IMR-90 (cell line): ENCODE measurements around the gene ARMS2. TPM values are rescaled to one million over a fixed set of nuclear protein-coding genes. Genes with fewer than 3 reads are reported as not detected.
A peak's percentile ranks its signal among the peaks of the same experiment; 100 is the strongest.

ENCODE experiments used
- ATAC-seq: fragments of 200-7000 bp; cut with Tn5 transposase; 2 replicates; pipeline ENCODE4 v1.9.1; 2020; ENCODE audit warnings: low read depth, mild to moderate bottlenecking, moderate library complexity
- BruUV-seq: library from RNA; stranded (reverse); fragments of 400-500 nt; replicated peaks from 2 replicates; lab custom pipeline; 2021; lab: Mats Ljungman, UMichigan
- CTCF ChIA-PET: fragments of 300-600 bp; formaldehyde crosslinking; extraction: SDS; loops from one replicate; lab custom pipeline; 2021; ENCODE audit warnings: antibody characterized with exemption; lab: Yijun Ruan, JAX
- POLR2A ChIA-PET: fragments of 300-600 bp; sonication (Branson Sonifier 250); formaldehyde crosslinking; loops from one replicate; lab custom pipeline; 2022; ENCODE audit warnings: antibody characterized with exemption; ENCODE audit not compliant: unreplicated experiment; lab: Charles Lee
- DNase-seq: peaks from one replicate; pipeline ENCODE4 v3.0.0; 2013
- H2AFZ ChIP-seq: replicated peaks from 2 replicates; pipeline ENCODE3; 2013; ENCODE audit warnings: low read length, mild to moderate bottlenecking; ENCODE audit not compliant: poor library complexity
- H2AK5ac ChIP-seq: 2 replicates; pipeline ENCODE4 v1.6.1; 2013; ENCODE audit warnings: low read depth, low read length, inconsistent platforms
- H2AK9ac ChIP-seq: replicated peaks from 2 replicates; pipeline ENCODE3; 2013; ENCODE audit warnings: mild to moderate bottlenecking, low read depth, low read length, moderate library complexity; ENCODE audit not compliant: poor library complexity
- H2BK120ac ChIP-seq: 2 replicates; pipeline ENCODE4 v1.6.1; 2013; ENCODE audit warnings: low read depth, low read length, inconsistent platforms
- H2BK15ac ChIP-seq: 3 replicates; pipeline ENCODE4 v1.6.1; 2013; ENCODE audit warnings: low read depth, low read length, inconsistent platforms
- H2BK20ac ChIP-seq: 2 replicates; pipeline ENCODE4 v1.6.1; 2013; ENCODE audit warnings: low read depth, mild to moderate bottlenecking, inconsistent platforms, low read length, moderate library complexity
- H2BK5ac ChIP-seq: 2 replicates; pipeline ENCODE4 v1.6.1; 2013; ENCODE audit warnings: mild to moderate bottlenecking, low read depth, low read length, inconsistent platforms; ENCODE audit not compliant: poor library complexity, severe bottlenecking
- H3K14ac ChIP-seq: replicated peaks from 2 replicates; pipeline ENCODE4 v1.6.1; 2013; ENCODE audit warnings: low read depth, low read length, inconsistent platforms
- H3K18ac ChIP-seq: 2 replicates; pipeline ENCODE4 v1.6.1; 2013; ENCODE audit warnings: low read depth, low read length, control low read depth
- H3K23ac ChIP-seq: 2 replicates; pipeline ENCODE4 v1.6.1; 2013; ENCODE audit warnings: low read depth, low read length, inconsistent platforms
- H3K27ac ChIP-seq: 2 replicates; pipeline ENCODE4 v1.5.1; 2013; ENCODE audit warnings: mild to moderate bottlenecking, control low read depth, low read length; ENCODE audit not compliant: insufficient read depth
- H3K27me3 ChIP-seq: 2 replicates; pipeline ENCODE4 v1.6.1; 2013; ENCODE audit warnings: low read length; ENCODE audit not compliant: control insufficient read depth, insufficient read depth
- H3K36me3 ChIP-seq: 2 replicates; pipeline ENCODE4 v1.6.1; 2013; ENCODE audit warnings: low read length, mixed read lengths; ENCODE audit not compliant: control insufficient read depth, insufficient read depth
- H3K4ac ChIP-seq: 2 replicates; pipeline ENCODE4 v1.6.1; 2013; ENCODE audit warnings: low read depth, low read length, inconsistent platforms
- H3K4me1 ChIP-seq: 2 replicates; pipeline ENCODE4 v1.6.1; 2013; ENCODE audit warnings: low read length, mixed read lengths; ENCODE audit not compliant: control insufficient read depth, insufficient read depth
- H3K4me2 ChIP-seq: 2 replicates; pipeline ENCODE4 v1.6.1; 2013; ENCODE audit warnings: low read depth, mild to moderate bottlenecking, control low read depth, low read length, moderate library complexity
- H3K4me3 ChIP-seq: 2 replicates; pipeline ENCODE4 v1.5.1; 2013; ENCODE audit warnings: low read depth, mild to moderate bottlenecking, control low read depth, low read length, moderate library complexity; ENCODE audit not compliant: insufficient read depth
- H3K56ac ChIP-seq: 2 replicates; pipeline ENCODE4 v1.6.1; 2013; ENCODE audit warnings: low read length, inconsistent platforms; ENCODE audit not compliant: insufficient read depth; ENCODE audit errors: extremely low read depth
- H3K79me1 ChIP-seq, 2 experiments: 2 replicates each; pipeline ENCODE4 v1.6.1; 2013; ENCODE audit warnings: low read length in 2 of 2, inconsistent platforms in 1 of 2, low read depth in 1 of 2
- H3K9ac ChIP-seq: 2 replicates; pipeline ENCODE4 v1.6.1; 2013; ENCODE audit warnings: low read depth, low read length, control low read depth
- H3K9me1 ChIP-seq: 2 replicates; pipeline ENCODE4 v1.6.1; 2013; ENCODE audit warnings: low read length, inconsistent platforms; ENCODE audit not compliant: insufficient read depth
- H3K9me3 ChIP-seq: 2 replicates; pipeline ENCODE4 v1.6.1; 2013; ENCODE audit warnings: low read length; ENCODE audit not compliant: control insufficient read depth, insufficient read depth
- H4K20me1 ChIP-seq: 2 replicates; pipeline ENCODE4 v1.6.1; 2013; ENCODE audit warnings: low read length, inconsistent platforms; ENCODE audit not compliant: insufficient read depth
- H4K5ac ChIP-seq: 2 replicates; pipeline ENCODE4 v1.6.1; 2013; ENCODE audit warnings: mild to moderate bottlenecking, low read depth, low read length, control low read depth
- H4K8ac ChIP-seq, 2 experiments: 2 replicates each; pipeline ENCODE4 v1.6.1; 2013; ENCODE audit warnings: low read depth in 2 of 2, low read length in 2 of 2, control low read depth in 1 of 2, inconsistent platforms in 1 of 2
- H4K91ac ChIP-seq: 2 replicates; pipeline ENCODE4 v1.6.1; 2013; ENCODE audit warnings: low read depth, low read length, inconsistent platforms; ENCODE audit not compliant: insufficient read depth
- CHD1 ChIP-seq: IDR thresholded peaks from 2 replicates; pipeline ENCODE4 v1.6.1; 2012; ENCODE audit warnings: low read depth, low read length, improper control_type of control experiment
- FOS ChIP-seq: fragments of 150-350 bp; IDR thresholded peaks from 2 replicates; pipeline ENCODE4 v1.6.1; 2016; ENCODE audit warnings: low read depth, low read length
- MAZ ChIP-seq: IDR thresholded peaks from 2 replicates; pipeline ENCODE4 v1.6.1; 2012; ENCODE audit warnings: low read depth, mild to moderate bottlenecking, low read length, improper control_type of control experiment, moderate library complexity, borderline replicate concordance
- MXI1 ChIP-seq: IDR thresholded peaks from 2 replicates; pipeline ENCODE4 v1.6.1; 2012; ENCODE audit warnings: low read depth, mild to moderate bottlenecking, low read length, moderate library complexity, borderline replicate concordance
- SMC3 ChIP-seq: fragments of 150-350 bp; IDR thresholded peaks from 2 replicates; pipeline ENCODE4 v1.6.1; 2016; ENCODE audit warnings: low read depth, mild to moderate bottlenecking, antibody characterized with exemption, low read length, moderate library complexity
- WGBS, 2 experiments: methylation state at CpG; one replicate each; pipeline versions ENCODE4 v1.1.5 to v1.1.7; 2013; ENCODE audit warnings: missing lambda C conversion rate in 2 of 2; ENCODE audit not compliant: insufficient read length in 1 of 2; ENCODE audit errors: extremely low coverage in 2 of 2; 5-methylcytosine and 5-hydroxymethylcytosine counted together
- dilution Hi-C: fragments of 300-500 bp; cut with HindIII; formaldehyde crosslinking; loops from one replicate; pipeline ENCODE4 v1.14.3; 2018; ENCODE audit warnings: low sequenced_read_pairs; ENCODE audit not compliant: unreplicated experiment
- in situ Hi-C: fragments of 300-500 bp; cut with MboI; formaldehyde crosslinking; loops from 3 replicates; pipeline ENCODE4 v1.14.3; 2019; ENCODE audit warnings: low sequenced_read_pairs, inconsistent platforms, mixed read lengths
- intact Hi-C: fragments of 100-400 bp; cut with micrococcal nuclease; formaldehyde crosslinking; loops from 2 replicates; pipeline ENCODE4 v1.10.0; 2022
- polyA plus RNA-seq, 3 experiments: library from polyadenylated mRNA; depleted of rRNA; stranded (reverse); fragments of >200 nt; gene quantifications; 2 replicates each; pipeline ENCODE4 v1.2.3, GENCODE V29; 2012; ENCODE audit warnings: low replicate concordance in 1 of 3
- total RNA-seq: library from RNA; depleted of rRNA; stranded (reverse); fragments of >200 nt; gene quantifications from 2 replicates; pipeline ENCODE4 v1.2.3, GENCODE V29; 2012
- TF ChIP-seq, protein P1 (sequence below): conservative IDR thresholded peaks from 2 replicates; pipeline ENCODE4 v1.5.1; 2012; ENCODE audit warnings: mild to moderate bottlenecking, low read depth, low read length, improper control_type of control experiment
- TF ChIP-seq, protein P2 (sequence below): fragments of 150-350 bp; IDR thresholded peaks from 2 replicates; pipeline ENCODE4 v1.6.1; 2017; ENCODE audit warnings: mild to moderate bottlenecking, antibody characterized with exemption, low read length, low read depth

ARMS2 gene
- total and polyA plus RNA-seq, 2 of the 4 experiments (the other 2 are of a cell fraction) = not detected

GRCh38 chr10:122459561-122460273, 5.3 kb downstream of the ARMS2 start:
- Histone ChIP-seq H3K4ac (0 out of 2 replicates have a peak overlapping the region, but pooled peaks have one; percentile 9), H3K18ac (no peak overlapping the region), H3K14ac (no peak overlapping the region), H3K4me3 (no peak overlapping the region), H4K8ac (no peak overlapping the region), H2BK15ac (no peak overlapping the region), H3K4me2 (no peak overlapping the region), H4K5ac (no peak overlapping the region), H2BK120ac (no peak overlapping the region), H2AFZ (peak overlapping the region; percentile 9), H3K4me1 (peaks cover 12% of the 10 kb centered on the region), H2AK9ac (peak overlapping the region; percentile 1), H3K79me1 (peaks cover 2 to 16% of the 10 kb centered on the region in 2 experiments; a peak in 3 of 4 replicates), H3K27me3 (peaks cover 2% of the 10 kb centered on the region), H2BK20ac (no peak overlapping the region), H3K9me1 (peaks cover 6% of the 10 kb centered on the region; the same call in 1 of the 2 replicates), H2AK5ac (peak overlapping the region; percentile 2; the same call in 1 of the 2 replicates), H4K20me1 (peaks cover 7% of the 10 kb centered on the region; the same call in 1 of the 2 replicates), H4K91ac (no peak overlapping the region; the same call in 1 of the 2 replicates), H3K23ac (no peak overlapping the region), H3K56ac (no peak overlapping the region), H3K27ac (no peak overlapping the region), H3K9me3 (no peaks in the 10 kb centered on the region), H3K36me3 (no peaks in the 10 kb centered on the region; the same call in 1 of the 2 replicates), H3K9ac (no peak overlapping the region), H2BK5ac (no peak overlapping the region)
- BruUV-seq = no TSS peak
- TF ChIP-seq MXI1 (no peak), FOS (no peak), CHD1 (no peak), MAZ (no peak), SMC3 (no peak)
- TF ChIP-seq, protein P1, sequence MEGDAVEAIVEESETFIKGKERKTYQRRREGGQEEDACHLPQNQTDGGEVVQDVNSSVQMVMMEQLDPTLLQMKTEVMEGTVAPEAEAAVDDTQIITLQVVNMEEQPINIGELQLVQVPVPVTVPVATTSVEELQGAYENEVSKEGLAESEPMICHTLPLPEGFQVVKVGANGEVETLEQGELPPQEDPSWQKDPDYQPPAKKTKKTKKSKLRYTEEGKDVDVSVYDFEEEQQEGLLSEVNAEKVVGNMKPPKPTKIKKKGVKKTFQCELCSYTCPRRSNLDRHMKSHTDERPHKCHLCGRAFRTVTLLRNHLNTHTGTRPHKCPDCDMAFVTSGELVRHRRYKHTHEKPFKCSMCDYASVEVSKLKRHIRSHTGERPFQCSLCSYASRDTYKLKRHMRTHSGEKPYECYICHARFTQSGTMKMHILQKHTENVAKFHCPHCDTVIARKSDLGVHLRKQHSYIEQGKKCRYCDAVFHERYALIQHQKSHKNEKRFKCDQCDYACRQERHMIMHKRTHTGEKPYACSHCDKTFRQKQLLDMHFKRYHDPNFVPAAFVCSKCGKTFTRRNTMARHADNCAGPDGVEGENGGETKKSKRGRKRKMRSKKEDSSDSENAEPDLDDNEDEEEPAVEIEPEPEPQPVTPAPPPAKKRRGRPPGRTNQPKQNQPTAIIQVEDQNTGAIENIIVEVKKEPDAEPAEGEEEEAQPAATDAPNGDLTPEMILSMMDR = no peak
- TF ChIP-seq, protein P2, sequence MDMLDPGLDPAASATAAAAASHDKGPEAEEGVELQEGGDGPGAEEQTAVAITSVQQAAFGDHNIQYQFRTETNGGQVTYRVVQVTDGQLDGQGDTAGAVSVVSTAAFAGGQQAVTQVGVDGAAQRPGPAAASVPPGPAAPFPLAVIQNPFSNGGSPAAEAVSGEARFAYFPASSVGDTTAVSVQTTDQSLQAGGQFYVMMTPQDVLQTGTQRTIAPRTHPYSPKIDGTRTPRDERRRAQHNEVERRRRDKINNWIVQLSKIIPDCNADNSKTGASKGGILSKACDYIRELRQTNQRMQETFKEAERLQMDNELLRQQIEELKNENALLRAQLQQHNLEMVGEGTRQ = no peak; the same call in 1 of the 2 replicates
- ChIA-PET POLR2A (no interaction called here), CTCF (no interaction called here)
- ATAC-seq (no peak), DNase-seq (peak; percentile 58)
- dilution Hi-C loops (no loop called here), intact Hi-C loops (loop anchor here (5.0 kb wide), 1 partner anchor 88 kb away; no protein-coding TSS in a partner anchor), in situ Hi-C loops (loop anchor here (10.0 kb wide), 2 partner anchors 105 to 335 kb away; partner anchors contain the start of gene DMBT1)
- no CpG with 5 or more reads among the region's 14 CpGs for WGBS, 2 experiments
